SK-N-SH (cell line): ENCODE data around the gene CPN2.
A peak's percentile ranks its signal among the peaks of the same experiment; 100 is the strongest.

Source experiments
- CTCF ChIP-seq: fragments of 200-600 bp; sonication (generic); IDR thresholded peaks from 2 replicates; pipeline ENCODE4 v1.6.1; 2017; ENCODE audit warnings: antibody characterized with exemption, mild to moderate bottlenecking, moderate library complexity
- EZH2phosphoT487 ChIP-seq: fragments of 200-600 bp; sonication (generic); IDR thresholded peaks from 2 replicates; pipeline ENCODE4 v1.6.1; 2017; ENCODE audit warnings: low read depth, mixed run types, mild to moderate bottlenecking, antibody characterized with exemption, moderate library complexity, borderline replicate concordance
- MAX ChIP-seq: IDR thresholded peaks from 2 replicates; pipeline ENCODE4 v1.4.0; 2012; ENCODE audit warnings: low read depth
- RFX5 ChIP-seq: IDR thresholded peaks from 2 replicates; pipeline ENCODE4 v1.6.1; 2012; ENCODE audit warnings: mild to moderate bottlenecking, improper control_type of control experiment, low read length

GRCh38 chr3:194344012-194344411 lies 7.1 kb downstream of the CPN2 start:
- no peak for TF ChIP-seq MAX
- TF ChIP-seq RFX5: no peak
- no peak for TF ChIP-seq EZH2phosphoT487
- peak; percentile 97 for TF ChIP-seq CTCF
